Neural progenitor cell (in vitro differentiated cells): Measurements from ENCODE around the gene DCHS1. TPM values are rescaled to one million over a fixed set of nuclear protein-coding genes. Genes with fewer than 3 reads are reported as not detected.

ENCODE experiments used
- DNase-seq: peaks from one replicate; pipeline ENCODE4 v3.0.0-alpha.2; 2016; ENCODE audit warnings: low spot score
- H2AFZ ChIP-seq: fragments of 200-600 bp; sonication (generic); replicated peaks from 2 replicates; pipeline ENCODE4 v1.6.1; 2016; ENCODE audit warnings: antibody characterized with exemption
- H3F3A ChIP-seq: fragments of 200-600 bp; sonication (generic); 2 replicates; pipeline ENCODE4 v1.6.1; 2016; ENCODE audit warnings: antibody characterized with exemption, low read depth
- H3K27ac ChIP-seq: fragments of 200-600 bp; sonication (generic); 2 replicates; pipeline ENCODE4 v1.5.1; 2016; ENCODE audit warnings: mild to moderate bottlenecking
- H3K27me3 ChIP-seq: fragments of 200-600 bp; sonication (generic); 2 replicates; pipeline ENCODE4 v1.6.1; 2016; ENCODE audit warnings: mild to moderate bottlenecking, moderate library complexity
- H3K36me3 ChIP-seq: fragments of 200-600 bp; sonication (generic); 2 replicates; pipeline ENCODE4 v1.5.1; 2016
- H3K4me1 ChIP-seq: fragments of 200-600 bp; sonication (generic); 2 replicates; pipeline ENCODE4 v1.6.1; 2016; ENCODE audit warnings: mixed run types
- H3K4me2 ChIP-seq: fragments of 200-600 bp; sonication (generic); 2 replicates; pipeline ENCODE4 v1.6.1; 2016
- H3K4me3 ChIP-seq: fragments of 200-600 bp; sonication (generic); 2 replicates; pipeline ENCODE4 v1.5.1; 2016
- H3K79me2 ChIP-seq: fragments of 200-600 bp; sonication (generic); 2 replicates; pipeline ENCODE4 v1.6.1; 2016; ENCODE audit warnings: low read depth
- H3K9ac ChIP-seq: fragments of 200-600 bp; sonication (generic); 2 replicates; pipeline ENCODE4 v1.6.1; 2016
- H3K9me3 ChIP-seq: fragments of 200-600 bp; sonication (generic); 2 replicates; pipeline ENCODE4 v1.5.1; 2016; ENCODE audit warnings: low read depth
- H4K20me1 ChIP-seq: fragments of 200-600 bp; sonication (generic); 2 replicates; pipeline ENCODE4 v1.6.1; 2016; ENCODE audit warnings: low read depth
- H3K27ac Mint-ChIP-seq: 3 replicates; pipeline ENCODE4 v1.8.0; 2021; ENCODE audit warnings: mixed read lengths
- H3K27me3 Mint-ChIP-seq: 2 replicates; pipeline ENCODE4 v1.8.0; 2022; ENCODE audit warnings: low read depth, mild to moderate bottlenecking, inconsistent platforms, moderate library complexity, mixed read lengths; ENCODE audit not compliant: insufficient read depth
- H3K36me3 Mint-ChIP-seq: 3 replicates; pipeline ENCODE4 v1.8.0; 2021; ENCODE audit warnings: mixed read lengths
- H3K4me1 Mint-ChIP-seq: 3 replicates; pipeline ENCODE4 v1.8.0; 2021; ENCODE audit warnings: mixed read lengths
- H3K4me3 Mint-ChIP-seq: 3 replicates; pipeline ENCODE4 v1.8.0; 2021; ENCODE audit warnings: mild to moderate bottlenecking, moderate library complexity, mixed read lengths
- H3K9me3 Mint-ChIP-seq: 3 replicates; pipeline ENCODE4 v1.8.0; 2020; ENCODE audit warnings: mixed read lengths
- CTCF ChIP-seq: fragments of 200-600 bp; sonication (generic); IDR thresholded peaks from 2 replicates; pipeline ENCODE4 v1.5.1; 2017; ENCODE audit warnings: antibody characterized with exemption, mild to moderate bottlenecking
- EZH2 ChIP-seq: fragments of 200-600 bp; sonication (generic); IDR thresholded peaks from 2 replicates; pipeline ENCODE4 v1.6.1; 2017; ENCODE audit warnings: antibody characterized with exemption, mild to moderate bottlenecking, moderate library complexity
- EZH2phosphoT487 ChIP-seq: fragments of 200-600 bp; sonication (generic); IDR thresholded peaks from 2 replicates; pipeline ENCODE4 v1.6.1; 2017; ENCODE audit warnings: antibody characterized with exemption
- total RNA-seq: library from RNA; depleted of rRNA; stranded (reverse); fragments of >200 nt; gene quantifications from 2 replicates; pipeline ENCODE4 v1.2.3, GENCODE V29; 2015; ENCODE audit warnings: low replicate concordance

The DCHS1 gene
- total RNA-seq, 1 donor from 2014 or later, result 4.5 TPM

GRCh38 chr11:6657346-6657745 is 1.7 kb upstream of the DCHS1 start:
- Histone ChIP-seq H3K9ac (no peak overlapping the region), H3F3A (peaks cover 7% of the 10 kb centered on the region), H4K20me1 (no peaks in the 10 kb centered on the region), H3K79me2 (no peaks in the 10 kb centered on the region), H3K4me3 (no peak overlapping the region), H3K9me3 (no peaks in the 10 kb centered on the region), H3K4me1 (peaks cover 3% of the 10 kb centered on the region), H3K36me3 (no peaks in the 10 kb centered on the region), H3K27ac (no peak overlapping the region), H2AFZ (no peak overlapping the region), H3K27me3 (peaks cover 61% of the 10 kb centered on the region), H3K4me2 (no peak overlapping the region)
- peaks cover 11% of the 10 kb centered on the region for H3K4me1 Mint-ChIP-seq
- TF ChIP-seq CTCF, result no peak
- no peak for TF ChIP-seq EZH2
- TF ChIP-seq EZH2phosphoT487, result no peak
- peaks cover 5% of the 10 kb centered on the region for H3K27me3 Mint-ChIP-seq
- H3K27ac Mint-ChIP-seq, result no peak overlapping the region
- H3K9me3 Mint-ChIP-seq, result no peaks in the 10 kb centered on the region
- DNase-seq, result no peak
- H3K36me3 Mint-ChIP-seq, result no peaks in the 10 kb centered on the region
- peak overlapping the region; percentile 87 for H3K4me3 Mint-ChIP-seq

GRCh38 chr11:6656936-6657335 is 1.3 kb upstream of the DCHS1 start:
- H3K4me3 Mint-ChIP-seq, result peak overlapping the region; percentile 87
- peaks cover 11% of the 10 kb centered on the region for H3K4me1 Mint-ChIP-seq
- no peaks in the 10 kb centered on the region for H3K36me3 Mint-ChIP-seq
- peaks cover 3% of the 10 kb centered on the region for H3K4me1 ChIP-seq
- no peaks in the 10 kb centered on the region for H3K9me3 Mint-ChIP-seq
- H3K27ac ChIP-seq, result no peak overlapping the region
- peaks cover 66% of the 10 kb centered on the region for H3K27me3 ChIP-seq
- peaks cover 7% of the 10 kb centered on the region for H3F3A ChIP-seq
- no peaks in the 10 kb centered on the region for H3K36me3 ChIP-seq
- H2AFZ ChIP-seq, result no peak overlapping the region
- no peaks in the 10 kb centered on the region for H4K20me1 ChIP-seq
- TF ChIP-seq EZH2, result no peak
- no peak for TF ChIP-seq EZH2phosphoT487
- TF ChIP-seq CTCF, result no peak
- H3K27me3 Mint-ChIP-seq, result peaks cover 5% of the 10 kb centered on the region
- no peak overlapping the region for H3K9ac ChIP-seq
- DNase-seq, result no peak
- H3K27ac Mint-ChIP-seq, result peak overlapping the region; percentile 55
- no peaks in the 10 kb centered on the region for H3K9me3 ChIP-seq
- H3K4me3 ChIP-seq, result peak overlapping the region; percentile 64
- H3K4me2 ChIP-seq, result peak overlapping the region; percentile 90
- no peaks in the 10 kb centered on the region for H3K79me2 ChIP-seq

- H3K27me3 ChIP-seq, result peaks cover 69% of the 10 kb centered on the region
- TF ChIP-seq CTCF (no peak), EZH2 (peak; percentile 54)
- DNase-seq, result no peak
- H3K36me3 ChIP-seq, result no peaks in the 10 kb centered on the region
- H4K20me1 ChIP-seq, result no peaks in the 10 kb centered on the region
- H3K4me1 ChIP-seq, result peaks cover 3% of the 10 kb centered on the region
- peak overlapping the region; percentile 90 for H3K4me2 ChIP-seq
- H3K9me3 ChIP-seq, result no peaks in the 10 kb centered on the region
- Mint-ChIP-seq H3K36me3 (no peaks in the 10 kb centered on the region), H3K27ac (peak overlapping the region; percentile 55), H3K4me1 (peaks cover 11% of the 10 kb centered on the region), H3K4me3 (peak overlapping the region; percentile 87), H3K27me3 (peaks cover 5% of the 10 kb centered on the region), H3K9me3 (no peaks in the 10 kb centered on the region)
- peaks cover 7% of the 10 kb centered on the region for H3F3A ChIP-seq
- H2AFZ ChIP-seq, result peak overlapping the region; percentile 97
- no peak overlapping the region for H3K9ac ChIP-seq
- H3K79me2 ChIP-seq, result no peaks in the 10 kb centered on the region
- H3K27ac ChIP-seq, result no peak overlapping the region
- peak overlapping the region; percentile 64 for H3K4me3 ChIP-seq
Measured at GRCh38 chr11:6656584-6656915, 941 bp upstream of the DCHS1 start.
